Neuronal stem cell (in vitro differentiated cells): ENCODE measurements around the gene ZNF581.

Experiments used
- DNase-seq: peaks from one replicate; pipeline ENCODE4 v3.0.0-alpha.2; 2013; ENCODE audit warnings: low spot score
- H2AFZ ChIP-seq: one replicate; pipeline ENCODE4 v1.6.1; 2013; ENCODE audit warnings: mild to moderate bottlenecking, low read length, inconsistent platforms
- H2AK5ac ChIP-seq: 2 replicates; pipeline ENCODE4 v1.6.1; 2013; ENCODE audit warnings: low read depth, mild to moderate bottlenecking, inconsistent platforms, low read length, moderate library complexity, mixed read lengths
- H2BK120ac ChIP-seq: 2 replicates; pipeline ENCODE4 v1.6.1; 2013; ENCODE audit warnings: low read depth, mild to moderate bottlenecking, inconsistent platforms, low read length, moderate library complexity, mixed read lengths
- H2BK12ac ChIP-seq: one replicate; pipeline ENCODE4 v1.6.1; 2013; ENCODE audit warnings: low read length, inconsistent platforms
- H2BK15ac ChIP-seq: 2 replicates; pipeline ENCODE4 v1.6.1; 2013; ENCODE audit warnings: mild to moderate bottlenecking, low read length, inconsistent platforms, mixed read lengths
- H2BK5ac ChIP-seq: one replicate; pipeline ENCODE4 v1.6.1; 2013; ENCODE audit warnings: inconsistent platforms, mild to moderate bottlenecking, low read length, moderate library complexity
- H3K14ac ChIP-seq: one replicate; pipeline ENCODE4 v1.6.1; 2013; ENCODE audit warnings: low read length, inconsistent platforms
- H3K18ac ChIP-seq: 2 replicates; pipeline ENCODE4 v1.6.1; 2013; ENCODE audit warnings: low read length, inconsistent platforms
- H3K23ac ChIP-seq: 2 replicates; pipeline ENCODE4 v1.6.1; 2013; ENCODE audit warnings: low read depth, mild to moderate bottlenecking, mixed read lengths, low read length, inconsistent platforms; ENCODE audit not compliant: poor library complexity
- H3K27ac ChIP-seq: replicated peaks from 3 replicates; pipeline ENCODE4 v1.5.1; 2013; ENCODE audit warnings: low read length, inconsistent platforms
- H3K27me3 ChIP-seq, 3 experiments: 2 replicates each; pipeline ENCODE4 v1.6.1; 2013; ENCODE audit warnings: low read length in 3 of 3, mild to moderate bottlenecking in 2 of 3, inconsistent platforms in 1 of 3, low read depth in 1 of 3, mixed read lengths in 1 of 3, moderate library complexity in 1 of 3; ENCODE audit not compliant: control insufficient read depth in 3 of 3, insufficient read depth in 3 of 3
- H3K36me3 ChIP-seq, 2 donors: replicated peaks in 1 of 2; 2 replicates each; pipeline ENCODE4 v1.6.1; 2013; ENCODE audit warnings: low read length in 2 of 2; ENCODE audit not compliant: control insufficient read depth in 2 of 2, insufficient read depth in 2 of 2
- H3K4ac ChIP-seq: 2 replicates; pipeline ENCODE4 v1.6.1; 2013; ENCODE audit warnings: inconsistent platforms, mild to moderate bottlenecking, low read length, moderate library complexity
- H3K4me1 ChIP-seq, 2 donors: 1 replicate in 1 of 2; 2 replicates in 1 of 2; pipeline ENCODE4 v1.6.1; 2013; ENCODE audit warnings: low read length in 2 of 2, low read depth in 1 of 2; ENCODE audit not compliant: control insufficient read depth in 2 of 2, insufficient read depth in 1 of 2
- H3K4me2 ChIP-seq: one replicate; pipeline ENCODE4 v1.6.1; 2013; ENCODE audit warnings: mild to moderate bottlenecking, low read length, inconsistent platforms; ENCODE audit not compliant: insufficient read depth, poor library complexity, severe bottlenecking
- H3K4me3 ChIP-seq, 2 donors: 2 replicates each; pipeline ENCODE4 v1.5.1; 2013; ENCODE audit warnings: low read length in 2 of 2, mild to moderate bottlenecking in 2 of 2, inconsistent platforms in 1 of 2, moderate library complexity in 1 of 2
- H3K79me1 ChIP-seq: one replicate; pipeline ENCODE4 v1.6.1; 2013; ENCODE audit warnings: low read depth, mild to moderate bottlenecking, inconsistent platforms, low read length, moderate library complexity
- H3K9ac ChIP-seq: one replicate; pipeline ENCODE4 v1.6.1; 2013; ENCODE audit warnings: mild to moderate bottlenecking, low read depth, low read length, inconsistent platforms; ENCODE audit not compliant: poor library complexity
- H3K9me3 ChIP-seq, 2 donors: replicated peaks in 1 of 2; 2 replicates each; pipeline versions ENCODE3 to v1.6.1; 2013; ENCODE audit warnings: low read length in 2 of 2, mild to moderate bottlenecking in 2 of 2, inconsistent platforms in 1 of 2, low read depth in 1 of 2, mixed read lengths in 1 of 2, moderate library complexity in 1 of 2; ENCODE audit not compliant: control insufficient read depth in 2 of 2, insufficient read depth in 1 of 2
- H4K8ac ChIP-seq: one replicate; pipeline ENCODE4 v1.6.1; 2013; ENCODE audit warnings: low read depth, mild to moderate bottlenecking, inconsistent platforms, low read length, moderate library complexity
- H4K91ac ChIP-seq: one replicate; pipeline ENCODE4 v1.6.1; 2013; ENCODE audit warnings: low read length, low read depth, mild to moderate bottlenecking, inconsistent platforms; ENCODE audit not compliant: poor library complexity
- WGBS, 2 donors: extraction: QIAGEN DNeasy Blood & Tissue Kit; methylation state at CpG; one replicate each; pipeline ENCODE4 v1.1.7; 2013; ENCODE audit warnings: missing lambda C conversion rate in 2 of 2, mixed read lengths in 1 of 2; ENCODE audit not compliant: insufficient read length in 2 of 2, insufficient replicate concordance in 1 of 2; ENCODE audit errors: extremely low coverage in 2 of 2; 5-methylcytosine and 5-hydroxymethylcytosine counted together

ZNF581 gene

GRCh38 chr19:55644191-55644833 is 863 bp downstream of the ZNF581 start:
- H4K8ac ChIP-seq = no peak overlapping the region
- no peaks in the 10 kb centered on the region for H3K27me3 ChIP-seq
- H3K23ac ChIP-seq = peak overlapping the region; percentile 17
- WGBS, 2 donors = no CpG with 5 or more reads among the region's 12 CpGs
- H2BK5ac ChIP-seq = peak overlapping the region; percentile 84
- no peak overlapping the region for H3K14ac ChIP-seq
- no peak overlapping the region for H2BK15ac ChIP-seq
- H3K79me1 ChIP-seq = peaks cover 38% of the 10 kb centered on the region
- peak overlapping the region; percentile 95 for H2AK5ac ChIP-seq
- H3K4me3 ChIP-seq = peak overlapping the region; percentile 84 to 94
- H3K27ac ChIP-seq = no peak overlapping the region
- H2BK120ac ChIP-seq = no peak overlapping the region
- no peak overlapping the region for H2BK12ac ChIP-seq
- no peak overlapping the region for H3K4ac ChIP-seq
- DNase-seq = no peak
- peaks cover 26 to 33% of the 10 kb centered on the region in 2 donors for H3K4me1 ChIP-seq
- H3K36me3 ChIP-seq = peaks cover 18 to 20% of the 10 kb centered on the region in 2 donors
- no peak overlapping the region for H3K18ac ChIP-seq
- peak overlapping the region; percentile 89 for H3K4me2 ChIP-seq
- no peaks in the 10 kb centered on the region for H3K9me3 ChIP-seq
- H3K9ac ChIP-seq = peak overlapping the region; percentile 86
- H4K91ac ChIP-seq = no peak overlapping the region
- peak overlapping the region; percentile 64 for H2AFZ ChIP-seq

GRCh38 chr19:55644842-55645511 is 1.5 kb downstream of the ZNF581 start:
- Histone ChIP-seq H3K27me3 (no peaks in the 10 kb centered on the region), H3K4ac (no peak overlapping the region), H3K79me1 (peaks cover 36% of the 10 kb centered on the region), H3K18ac (no peak overlapping the region), H3K9me3 (no peaks in the 10 kb centered on the region), H3K4me1 (peaks cover 25 to 31% of the 10 kb centered on the region in 2 donors), H2AFZ (no peak overlapping the region), H3K23ac (peak overlapping the region; percentile 85), H3K27ac (no peak overlapping the region), H4K91ac (no peak overlapping the region), H3K14ac (no peak overlapping the region), H2BK15ac (no peak overlapping the region), H3K4me3 (peak overlapping the region in 1 of 2 donors; percentile 94), H2AK5ac (peak overlapping the region; percentile 56), H2BK120ac (no peak overlapping the region), H3K9ac (no peak overlapping the region), H2BK5ac (no peak overlapping the region), H3K4me2 (no peak overlapping the region), H3K36me3 (peaks cover 21 to 23% of the 10 kb centered on the region in 2 donors), H4K8ac (no peak overlapping the region), H2BK12ac (peak overlapping the region; percentile 58)
- WGBS, 2 donors = no CpG with 5 or more reads among the region's 28 CpGs
- DNase-seq = no peak

GRCh38 chr19:55645512-55645881 is 2.0 kb downstream of the ZNF581 start:
- no peak overlapping the region for H2AK5ac ChIP-seq
- H3K9me3 ChIP-seq = no peaks in the 10 kb centered on the region
- H2AFZ ChIP-seq = no peak overlapping the region
- peaks cover 35% of the 10 kb centered on the region for H3K79me1 ChIP-seq
- no peak overlapping the region for H4K91ac ChIP-seq
- H3K4me1 ChIP-seq = peaks cover 20 to 27% of the 10 kb centered on the region in 2 donors
- H3K36me3 ChIP-seq = peaks cover 24 to 28% of the 10 kb centered on the region in 2 donors
- H3K9ac ChIP-seq = no peak overlapping the region
- H3K4me2 ChIP-seq = no peak overlapping the region
- peak overlapping the region in 1 of 2 donors; percentile 94 for H3K4me3 ChIP-seq
- H3K4ac ChIP-seq = no peak overlapping the region
- DNase-seq = no peak
- H3K14ac ChIP-seq = no peak overlapping the region
- H3K27ac ChIP-seq = no peak overlapping the region
- H3K23ac ChIP-seq = peak overlapping the region; percentile 85
- H2BK5ac ChIP-seq = no peak overlapping the region
- no CpG with 5 or more reads among the region's 5 CpGs for WGBS, 2 donors
- no peak overlapping the region for H2BK12ac ChIP-seq
- H2BK120ac ChIP-seq = no peak overlapping the region
- no peak overlapping the region for H2BK15ac ChIP-seq
- no peak overlapping the region for H4K8ac ChIP-seq
- no peaks in the 10 kb centered on the region for H3K27me3 ChIP-seq
- H3K18ac ChIP-seq = no peak overlapping the region
